ENCODE measurements around the gene FERMT1. TPM values are rescaled to one million over a fixed set of nuclear protein-coding genes. Genes with fewer than 3 reads are reported as not detected.

FERMT1 gene
- total RNA-seq, 2 donors from 2014 or later, result 0.13 to 0.48 TPM

DNA sequence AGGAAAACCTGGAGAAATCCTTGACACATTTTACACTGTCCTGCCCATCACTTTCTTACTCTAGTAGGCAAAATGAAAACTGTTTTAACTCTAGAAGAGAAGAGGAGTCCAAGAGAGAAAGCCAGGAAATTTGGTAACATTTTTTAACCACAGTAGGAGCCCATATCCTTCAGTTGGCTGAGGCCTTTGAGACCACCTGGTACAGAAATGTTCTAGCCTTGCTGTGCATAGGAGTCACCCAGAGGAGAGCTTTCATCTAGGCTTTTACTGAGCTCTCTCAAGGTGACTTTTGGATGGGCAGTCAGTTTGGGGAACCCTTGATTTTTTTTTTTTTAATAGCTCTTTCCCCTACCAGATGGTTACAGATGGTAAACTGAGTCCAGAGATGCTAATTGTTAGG is 94.0 kb downstream of the FERMT1 start:
- Mint-ChIP-seq H3K36me3 (ENCODE audit: low read depth) (peaks cover 79% of the 10 kb centered on the region), H3K27ac (no peak overlapping the region), H3K27me3 (no peaks in the 10 kb centered on the region), H3K9me3 (no peaks in the 10 kb centered on the region), H3K4me3 (no peak overlapping the region), H3K4me1 (peaks cover 16% of the 10 kb centered on the region)
- ATAC-seq (replicated peaks), result no peak

DNA sequence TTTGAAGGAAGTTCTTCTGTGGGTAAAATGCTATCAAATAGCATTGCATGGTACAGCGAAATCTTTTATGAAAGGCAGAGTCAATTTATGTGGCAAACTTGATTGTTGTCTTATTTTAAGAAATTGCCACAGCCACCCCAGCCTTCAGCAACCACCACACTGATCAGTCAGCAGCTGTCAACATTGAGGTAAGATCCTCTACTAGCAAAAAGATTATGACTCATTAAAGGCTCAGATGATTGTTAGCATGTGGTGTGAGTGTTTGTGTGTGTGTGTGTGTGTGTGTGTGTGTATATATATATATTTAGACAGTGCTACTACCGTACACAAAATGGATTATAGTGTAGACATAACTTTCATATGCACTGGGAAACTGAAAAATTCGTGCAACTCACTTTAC is 96.8 kb downstream of the FERMT1 start:
- H3K4me3 Mint-ChIP-seq, result no peak overlapping the region
- H3K36me3 Mint-ChIP-seq (ENCODE audit: low read depth), result peaks cover 77% of the 10 kb centered on the region

More for the DNA sequence above, 96.8 kb downstream of the FERMT1 start:
- H3K27me3 Mint-ChIP-seq, result no peaks in the 10 kb centered on the region
- H3K4me1 Mint-ChIP-seq, result peaks cover 20% of the 10 kb centered on the region
- H3K27ac Mint-ChIP-seq, result no peak overlapping the region
- ATAC-seq (replicated peaks), result peak; percentile 37
- no peaks in the 10 kb centered on the region for H3K9me3 Mint-ChIP-seq

Other genes with a start within 250 kb of the FERMT1 start
- gene CHGB, start 211.5 kb downstream of the FERMT1 start, total RNA-seq, result under 1 TPM; 0.32 to 0.52 TPM
- gene TRMT6, start 172.5 kb downstream of the FERMT1 start, total RNA-seq, result 10 to 100 TPM; 19.8 to 43.2 TPM
- 10 to 100 TPM; 35.3 to 41.6 TPM for gene MCM8, start 172.4 kb downstream of the FERMT1 start, total RNA-seq
- 10 to 100 TPM; 27.5 to 49.9 TPM for gene CRLS1, start 116.9 kb downstream of the FERMT1 start, total RNA-seq
- gene LRRN4, start 69.0 kb downstream of the FERMT1 start, total RNA-seq, result not detected